Panc1 (cell line): ENCODE data around the gene WBP2. TPM values are rescaled to one million over a fixed set of nuclear protein-coding genes. Genes with fewer than 3 reads are reported as not detected.

Experiments used
- ATAC-seq: fragments of 200-7000 bp; cut with Tn5 transposase; 2 replicates; pipeline ENCODE4 v1.9.1; 2020; ENCODE audit warnings: mild to moderate bottlenecking, moderate library complexity
- BruUV-seq: library from RNA; stranded (reverse); fragments of 400-500 nt; replicated peaks from 2 replicates; lab custom pipeline; 2021; lab: Mats Ljungman, UMichigan
- CTCF ChIA-PET: fragments of 300-600 bp; sonication (Branson Sonifier 250); formaldehyde crosslinking; loops from one replicate; lab custom pipeline; 2022; ENCODE audit warnings: antibody characterized with exemption; lab: Charles Lee
- POLR2A ChIA-PET: fragments of 300-600 bp; sonication (Branson Sonifier 250); formaldehyde crosslinking; loops from one replicate; lab custom pipeline; 2022; ENCODE audit warnings: antibody characterized with exemption; lab: Charles Lee
- DNase-seq: peaks from one replicate; pipeline ENCODE4 v3.0.0-alpha.2; 2010; ENCODE audit warnings: low read depth, low spot score
- H3K27ac ChIP-seq: 2 replicates; pipeline ENCODE4 v1.5.1; 2011; ENCODE audit warnings: mild to moderate bottlenecking, low read length, inconsistent platforms
- H3K27me3 ChIP-seq: fragments of 200-500 bp; sonication (Bioruptor generic); 2 replicates; pipeline ENCODE4 v1.6.0; 2014; ENCODE audit warnings: low read length, inconsistent platforms; ENCODE audit not compliant: control insufficient read depth, insufficient read depth
- H3K36me3 ChIP-seq: fragments of 200-500 bp; sonication (Bioruptor generic); 2 replicates; pipeline ENCODE4 v1.5.1; 2014; ENCODE audit warnings: inconsistent platforms, mild to moderate bottlenecking, low read length, moderate library complexity; ENCODE audit not compliant: control insufficient read depth, insufficient read depth
- H3K4me1 ChIP-seq: 2 replicates; pipeline ENCODE4 v1.5.1; 2011; ENCODE audit warnings: inconsistent platforms, mild to moderate bottlenecking, low read length, moderate library complexity; ENCODE audit not compliant: control insufficient read depth, insufficient read depth
- H3K4me3 ChIP-seq, 2 experiments: 2 replicates each; pipeline ENCODE4 v1.5.1; 2011 to 2012; ENCODE audit warnings: low read depth in 2 of 2, low read length in 2 of 2, mild to moderate bottlenecking in 2 of 2, inconsistent platforms in 1 of 2, moderate library complexity in 1 of 2
- H3K9me3 ChIP-seq: fragments of 200-500 bp; sonication (Bioruptor generic); 2 replicates; pipeline ENCODE4 v1.5.1; 2014; ENCODE audit warnings: low read depth, mild to moderate bottlenecking, inconsistent platforms, low read length, moderate library complexity; ENCODE audit not compliant: control insufficient read depth, insufficient read depth
- REST ChIP-seq, 2 experiments: IDR thresholded peaks; 2 replicates each; pipeline ENCODE4 v1.6.1; 2011 to 2012; ENCODE audit warnings: low read depth in 2 of 2, control low read depth in 1 of 2, low read length in 1 of 2, mild to moderate bottlenecking in 1 of 2, moderate library complexity in 1 of 2; ENCODE audit not compliant: insufficient read depth in 1 of 2
- SIN3A ChIP-seq: IDR thresholded peaks from 2 replicates; pipeline ENCODE4 v1.6.1; 2012; ENCODE audit warnings: low read depth, mild to moderate bottlenecking, low read length, moderate library complexity, borderline replicate concordance; ENCODE audit not compliant: insufficient read depth
- TCF7L2 ChIP-seq: IDR thresholded peaks from 2 replicates; pipeline ENCODE4 v1.6.1; 2011; ENCODE audit warnings: mild to moderate bottlenecking, low read depth, low read length, inconsistent platforms
- in situ Hi-C: cut with HindIII; loops from 2 replicates; pipeline ENCODE4 v1.10.0; 2016; ENCODE audit warnings: low sequenced_read_pairs, low pct_unique_long_range_greater_than_20kb
- intact Hi-C: fragments of 100-400 bp; cut with micrococcal nuclease; formaldehyde crosslinking; loops from one replicate; pipeline ENCODE4 v1.10.0; 2022; ENCODE audit not compliant: unreplicated experiment
- total RNA-seq: library from RNA; stranded (reverse); gene quantifications from one replicate; pipeline ENCODE4 v1.2.1, GENCODE V29; 2021; ENCODE audit not compliant: unreplicated experiment
- TF ChIP-seq, protein P1 (sequence below): fragments of 450-650 bp; IDR thresholded peaks from 2 replicates; pipeline ENCODE4 v1.5.1; 2017; ENCODE audit warnings: mild to moderate bottlenecking

WBP2 gene
- total RNA-seq, 1 experiment from 2014 or later = 163 TPM

GRCh38 chr17:75849724-75850123 lies 5.4 kb downstream of the WBP2 start:
- Histone ChIP-seq H3K27ac (no peak overlapping the region), H3K4me1 (peaks cover 42% of the 10 kb centered on the region), H3K4me3 (no peak overlapping the region), H3K9me3 (no peaks in the 10 kb centered on the region), H3K36me3 (no peaks in the 10 kb centered on the region; the same call in 1 of the 2 replicates), H3K27me3 (no peaks in the 10 kb centered on the region)
- in situ Hi-C loops = no loop called here
- ChIA-PET CTCF (interaction anchor here (0.6 to 1.0 kb wide), 3 partner anchors 21 to 70 kb away, joined by 3 to 4 read pairs (median 4); no protein-coding TSS in a partner anchor), POLR2A (interaction anchor here (0.7 kb wide), 1 partner anchor 46 kb away, joined by 4 read pairs; no protein-coding TSS in a partner anchor)
- ATAC-seq = no peak
- intact Hi-C loops = no loop called here
- no peak for DNase-seq
- TF ChIP-seq SIN3A = no peak
- BruUV-seq = no TSS peak

DNA sequence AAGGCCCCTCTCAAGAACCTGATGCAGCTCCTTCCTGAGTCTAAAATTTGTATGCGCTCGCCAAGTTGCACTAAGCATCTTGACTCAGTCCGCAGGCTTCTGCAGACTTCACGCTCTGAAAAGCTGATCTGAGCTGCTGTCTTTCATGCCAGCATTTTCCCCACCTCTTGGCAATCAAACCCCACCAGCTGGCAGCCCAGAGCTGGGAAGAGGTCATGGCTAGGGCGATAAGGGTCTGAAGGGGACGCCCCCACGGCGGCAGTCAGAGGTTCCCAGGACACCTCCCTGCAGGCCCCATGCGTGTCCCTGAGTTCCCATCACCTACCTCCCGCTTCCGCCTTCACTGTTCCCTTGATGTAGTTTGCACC lies 5.9 kb downstream of the WBP2 start:
- in situ Hi-C loops = no loop called here
- no peak overlapping the region for H3K4me3 ChIP-seq
- ATAC-seq = no peak
- TF ChIP-seq TCF7L2 = no peak
- TF ChIP-seq, protein P1, sequence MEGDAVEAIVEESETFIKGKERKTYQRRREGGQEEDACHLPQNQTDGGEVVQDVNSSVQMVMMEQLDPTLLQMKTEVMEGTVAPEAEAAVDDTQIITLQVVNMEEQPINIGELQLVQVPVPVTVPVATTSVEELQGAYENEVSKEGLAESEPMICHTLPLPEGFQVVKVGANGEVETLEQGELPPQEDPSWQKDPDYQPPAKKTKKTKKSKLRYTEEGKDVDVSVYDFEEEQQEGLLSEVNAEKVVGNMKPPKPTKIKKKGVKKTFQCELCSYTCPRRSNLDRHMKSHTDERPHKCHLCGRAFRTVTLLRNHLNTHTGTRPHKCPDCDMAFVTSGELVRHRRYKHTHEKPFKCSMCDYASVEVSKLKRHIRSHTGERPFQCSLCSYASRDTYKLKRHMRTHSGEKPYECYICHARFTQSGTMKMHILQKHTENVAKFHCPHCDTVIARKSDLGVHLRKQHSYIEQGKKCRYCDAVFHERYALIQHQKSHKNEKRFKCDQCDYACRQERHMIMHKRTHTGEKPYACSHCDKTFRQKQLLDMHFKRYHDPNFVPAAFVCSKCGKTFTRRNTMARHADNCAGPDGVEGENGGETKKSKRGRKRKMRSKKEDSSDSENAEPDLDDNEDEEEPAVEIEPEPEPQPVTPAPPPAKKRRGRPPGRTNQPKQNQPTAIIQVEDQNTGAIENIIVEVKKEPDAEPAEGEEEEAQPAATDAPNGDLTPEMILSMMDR = no peak
- TF ChIP-seq REST (IDR thresholded peaks at IDR 0.05; ENCODE audit: insufficient read depth in 1 of 2, low read depth in 2 of 2, low read length in 1 of 2) = no peak
- no TSS peak for BruUV-seq
- H3K9me3 ChIP-seq = no peaks in the 10 kb centered on the region
- CTCF ChIA-PET = interaction anchor here (0.8 kb wide), 1 partner anchor 69 kb away, joined by 4 read pairs; no protein-coding TSS in a partner anchor
- H3K36me3 ChIP-seq = no peaks in the 10 kb centered on the region; the same call in 1 of the 2 replicates
- intact Hi-C loops = no loop called here
- DNase-seq = no peak
- POLR2A ChIA-PET = no interaction called here
- peaks cover 44% of the 10 kb centered on the region for H3K4me1 ChIP-seq
- no peak overlapping the region for H3K27ac ChIP-seq
- no peaks in the 10 kb centered on the region for H3K27me3 ChIP-seq

- ChIA-PET CTCF (interaction anchor here (0.6 to 1.0 kb wide), 4 partner anchors 7 to 95 kb away, joined by 3 to 10 read pairs (median 4); no protein-coding TSS in a partner anchor), POLR2A (no interaction called here)
- Histone ChIP-seq H3K36me3 (no peaks in the 10 kb centered on the region; the same call in 1 of the 2 replicates), H3K4me1 (peaks cover 44% of the 10 kb centered on the region), H3K27me3 (no peaks in the 10 kb centered on the region), H3K27ac (no peak overlapping the region), H3K4me3 (no peak overlapping the region), H3K9me3 (no peaks in the 10 kb centered on the region)
- ATAC-seq = 0 out of 2 replicates have a peak, but pooled peaks have one; percentile 23
- in situ Hi-C loops = no loop called here
- BruUV-seq = no TSS peak
- TF ChIP-seq REST (IDR thresholded peaks at IDR 0.05; ENCODE audit: insufficient read depth in 1 of 2, low read depth in 2 of 2, low read length in 1 of 2) = no peak
- TF ChIP-seq, protein P1 = peak; percentile 94
- intact Hi-C loops = no loop called here
- no peak for DNase-seq
Observed at GRCh38 chr17:75848523-75849278, 6.4 kb downstream of the WBP2 start.
